Measurements from ENCODE around the gene HPD.
A peak's percentile ranks its signal among the peaks of the same experiment; 100 is the strongest.

Gene HPD

GRCh38 chr12:121843236-121843982 is 15.2 kb downstream of the HPD start:
- no peak for DNase-seq (ENCODE audit: low read depth)
- H3K4me3 ChIP-seq (ENCODE audit: low read depth, low read length) = no peak overlapping the region
- TF ChIP-seq MAX (IDR thresholded peaks at IDR 0.05; ENCODE audit: low read depth, low read length) (no peak), POLR2A (IDR thresholded peaks at IDR 0.05; ENCODE audit: extremely low read depth, insufficient read length) (no peak), MYC (IDR thresholded peaks at IDR 0.05; ENCODE audit: low read depth, low read length) (no peak), CTCF (IDR thresholded peaks at IDR 0.05; ENCODE audit: low read depth, low read length) (no peak)

- TF ChIP-seq CTCF (IDR thresholded peaks at IDR 0.05; ENCODE audit: low read depth, low read length) (peak; percentile 0), POLR2A (IDR thresholded peaks at IDR 0.05; ENCODE audit: extremely low read depth, insufficient read length) (no peak)
- peak overlapping the region; percentile 85 for H3K4me3 ChIP-seq (ENCODE audit: low read depth, low read length)
- DNase-seq (ENCODE audit: low read depth) = peak; percentile 74
These were observed 18.5 kb downstream of the HPD start for GRCh38 chr12:121839993-121840761.

- peak; percentile 99 for DNase-seq (ENCODE audit: low read depth)
- H3K4me3 ChIP-seq (ENCODE audit: low read depth, low read length) = peak overlapping the region; percentile 85
- TF ChIP-seq CTCF (IDR thresholded peaks at IDR 0.05; ENCODE audit: low read depth, low read length) = peak; percentile 42
- TF ChIP-seq POLR2A (IDR thresholded peaks at IDR 0.05; ENCODE audit: extremely low read depth, insufficient read length) = peak; percentile 79
- peak; percentile 73; the same call in 1 of the 2 replicates for TF ChIP-seq MAX (IDR thresholded peaks at IDR 0.05; ENCODE audit: low read depth, low read length)
- TF ChIP-seq MYC (IDR thresholded peaks at IDR 0.05; ENCODE audit: low read depth, low read length) = peak; percentile 58; the same call in 1 of the 2 replicates
These were observed 19.3 kb downstream of the HPD start for GRCh38 chr12:121839106-121839992.

- TF ChIP-seq MAX (IDR thresholded peaks at IDR 0.05; ENCODE audit: low read depth, low read length) (no peak), MYC (IDR thresholded peaks at IDR 0.05; ENCODE audit: low read depth, low read length) (no peak), CTCF (IDR thresholded peaks at IDR 0.05; ENCODE audit: low read depth, low read length) (no peak), POLR2A (IDR thresholded peaks at IDR 0.05; ENCODE audit: extremely low read depth, insufficient read length) (no peak)
- DNase-seq (ENCODE audit: low read depth) = no peak
- no peak overlapping the region for H3K4me3 ChIP-seq (ENCODE audit: low read depth, low read length)
These were observed 20.5 kb downstream of the HPD start for GRCh38 chr12:121838126-121838525.

- no peak for DNase-seq (ENCODE audit: low read depth)
- no peak overlapping the region for H3K4me3 ChIP-seq (ENCODE audit: low read depth, low read length)
- TF ChIP-seq MAX (IDR thresholded peaks at IDR 0.05; ENCODE audit: low read depth, low read length) (no peak), POLR2A (IDR thresholded peaks at IDR 0.05; ENCODE audit: extremely low read depth, insufficient read length) (no peak), CTCF (IDR thresholded peaks at IDR 0.05; ENCODE audit: low read depth, low read length) (no peak), MYC (IDR thresholded peaks at IDR 0.05; ENCODE audit: low read depth, low read length) (no peak)
These were observed 21.0 kb downstream of the HPD start for GRCh38 chr12:121837680-121838079.
